Fibroblast of lung (primary cell): ENCODE measurements around the gene SERPINB6. TPM values are rescaled to one million over a fixed set of nuclear protein-coding genes. Genes with fewer than 3 reads are reported as not detected.

Experiments used
- DNase-seq, 2 donors: peaks; one replicate each; pipeline versions ENCODE4 v3.0.0 to v3.0.0-alpha.2; 2010; ENCODE audit warnings: low read depth in 2 of 2
- H2AFZ ChIP-seq: 2 replicates; pipeline ENCODE4 v1.5.1; 2012; ENCODE audit warnings: low read length, control low read depth, inconsistent platforms
- H3K27ac ChIP-seq: 2 replicates; pipeline ENCODE4 v1.5.1; 2011; ENCODE audit warnings: low read length, control low read depth; ENCODE audit not compliant: insufficient read depth
- H3K27me3 ChIP-seq: 2 replicates; pipeline ENCODE4 v1.5.1; 2011; ENCODE audit warnings: mild to moderate bottlenecking, low read length; ENCODE audit not compliant: control insufficient read depth, insufficient read depth
- H3K36me3 ChIP-seq: 2 replicates; pipeline ENCODE4 v1.5.1; 2011; ENCODE audit warnings: low read length; ENCODE audit not compliant: control insufficient read depth, insufficient read depth
- H3K4me1 ChIP-seq: 2 replicates; pipeline ENCODE4 v1.5.1; 2011; ENCODE audit warnings: low read length; ENCODE audit not compliant: control insufficient read depth, insufficient read depth; ENCODE audit errors: extremely low read depth
- H3K4me2 ChIP-seq: 2 replicates; pipeline ENCODE4 v1.5.1; 2011; ENCODE audit warnings: low read length, control low read depth; ENCODE audit not compliant: insufficient read depth; ENCODE audit errors: extremely low read depth
- H3K4me3 ChIP-seq, 4 experiments: fragments of 200-600 bp in 1 of 4; sonication (generic) in 1 of 4; replicated peaks in 1 of 4; 2 replicates each; pipeline ENCODE4 v1.5.1; 2011 to 2016; ENCODE audit warnings: low read length in 4 of 4, low read depth in 3 of 4, mild to moderate bottlenecking in 3 of 4, control low read depth in 2 of 4, inconsistent platforms in 1 of 4, mixed read lengths in 1 of 4; ENCODE audit not compliant: insufficient read depth in 1 of 4; ENCODE audit errors: control extremely low read depth in 1 of 4
- H3K79me2 ChIP-seq: 2 replicates; pipeline ENCODE4 v1.5.1; 2012; ENCODE audit warnings: mild to moderate bottlenecking, low read length, inconsistent platforms; ENCODE audit not compliant: control insufficient read depth, insufficient read depth
- H3K9ac ChIP-seq: 2 replicates; pipeline ENCODE4 v1.5.1; 2011; ENCODE audit warnings: mild to moderate bottlenecking, low read length, control low read depth; ENCODE audit not compliant: insufficient read depth
- H3K9me3 ChIP-seq: 2 replicates; pipeline ENCODE4 v1.5.1; 2012; ENCODE audit warnings: low read depth, low read length; ENCODE audit not compliant: control insufficient read depth, insufficient read depth
- H4K20me1 ChIP-seq: 2 replicates; pipeline ENCODE4 v1.5.1; 2011; ENCODE audit warnings: low read length; ENCODE audit not compliant: control insufficient read depth, insufficient read depth; ENCODE audit errors: extremely low read depth
- CTCF ChIP-seq, 2 donors: IDR thresholded peaks in 1 of 2; conservative IDR thresholded peaks in 1 of 2; 1 replicate in 1 of 2; 2 replicates in 1 of 2; pipeline ENCODE4 v1.5.1; 2011 to 2012; ENCODE audit warnings: low read length in 2 of 2, control low read depth in 1 of 2, inconsistent platforms in 1 of 2, low read depth in 1 of 2, mild to moderate bottlenecking in 1 of 2
- EZH2 ChIP-seq: IDR thresholded peaks from 2 replicates; pipeline ENCODE4 v1.5.1; 2012; ENCODE audit warnings: low read length, control low read depth, mild to moderate bottlenecking; ENCODE audit errors: missing control alignments
- polyA plus RNA-seq, 2 donors: library from polyadenylated mRNA; depleted of rRNA in 1 of 2; stranded (reverse) in 1 of 2; unstranded in 1 of 2; fragments of >200 nt; gene quantifications; 2 replicates each; pipeline ENCODE4 v1.2.1, GENCODE V29; 2011 to 2012; ENCODE audit warnings: missing spikeins in 1 of 2
- total RNA-seq: library from RNA; depleted of rRNA; stranded (reverse); fragments of >200 nt; gene quantifications from 2 replicates; pipeline ENCODE4 v1.2.1, GENCODE V29; 2014

The SERPINB6 gene
- total and polyA plus RNA-seq, 2 donors (not counting 1 experiment from before 2014, with no cell fraction given): 83.9 to 181 TPM

- H3K4me1 ChIP-seq: peaks cover 10% of the 10 kb centered on the region
- peak overlapping the region; percentile 97 for H3K27ac ChIP-seq
- no peaks in the 10 kb centered on the region for H3K9me3 ChIP-seq
- no peaks in the 10 kb centered on the region for H3K79me2 ChIP-seq
- DNase-seq: peak; percentile 92 to 96
- H3K9ac ChIP-seq: peak overlapping the region; percentile 89
- peak overlapping the region; percentile 89 for H3K4me2 ChIP-seq
- no peaks in the 10 kb centered on the region for H4K20me1 ChIP-seq
- H3K27me3 ChIP-seq: no peaks in the 10 kb centered on the region
- peak overlapping the region; percentile 57 for H2AFZ ChIP-seq
- H3K4me3 ChIP-seq: peak overlapping the region; percentile 52 to 81 (median 61)
- TF ChIP-seq CTCF (conservative IDR thresholded peaks at IDR 0.05 in 1 of 2, IDR thresholded peaks at IDR 0.05 in 1 of 2; ENCODE audit: low read depth in 1 of 2, low read length in 2 of 2) (peak; percentile 43 to 66), EZH2 (no peak)
- H3K36me3 ChIP-seq: no peaks in the 10 kb centered on the region
These were observed 17.3 kb upstream of the SERPINB6 start for GRCh38 chr6:2988426-2989331.

- Histone ChIP-seq H3K79me2 (no peaks in the 10 kb centered on the region), H3K4me3 (peak overlapping the region; percentile 52 to 74 (median 61)), H3K27ac (peak overlapping the region; percentile 97), H3K36me3 (no peaks in the 10 kb centered on the region), H3K9ac (peak overlapping the region; percentile 89), H4K20me1 (no peaks in the 10 kb centered on the region), H3K4me2 (peak overlapping the region; percentile 87), H3K27me3 (no peaks in the 10 kb centered on the region), H2AFZ (peak overlapping the region; percentile 57), H3K9me3 (no peaks in the 10 kb centered on the region), H3K4me1 (peaks cover 10% of the 10 kb centered on the region)
- DNase-seq: no peak
- no peak for TF ChIP-seq EZH2
- TF ChIP-seq CTCF (conservative IDR thresholded peaks at IDR 0.05 in 1 of 2, IDR thresholded peaks at IDR 0.05 in 1 of 2; ENCODE audit: low read depth in 1 of 2, low read length in 2 of 2): no peak
These were observed 16.7 kb upstream of the SERPINB6 start for GRCh38 chr6:2988094-2988425.

- Histone ChIP-seq H3K4me2 (peak overlapping the region; percentile 27), H3K79me2 (no peaks in the 10 kb centered on the region), H3K36me3 (no peaks in the 10 kb centered on the region), H3K4me3 (no peak overlapping the region), H3K27me3 (no peaks in the 10 kb centered on the region), H4K20me1 (no peaks in the 10 kb centered on the region), H3K4me1 (peaks cover 13% of the 10 kb centered on the region), H3K9me3 (no peaks in the 10 kb centered on the region), H3K9ac (no peak overlapping the region), H3K27ac (peak overlapping the region; percentile 5), H2AFZ (no peak overlapping the region)
- TF ChIP-seq EZH2: no peak
- peak; percentile 85 to 93 for DNase-seq
These were observed 15.4 kb upstream of the SERPINB6 start for GRCh38 chr6:2986722-2987221.
